Osteoblast (primary cell): ENCODE measurements around the gene WDR83. TPM values are rescaled to one million over a fixed set of nuclear protein-coding genes. Genes with fewer than 3 reads are reported as not detected.
A peak's percentile ranks its signal among the peaks of the same experiment; 100 is the strongest.
"Not testable (repeated sequence)": the region's sequence is repeated elsewhere in the genome, so short reads cannot be mapped to it uniquely, and the experiment has no call there.

Experiments used
- DNase-seq: peaks from one replicate; pipeline ENCODE4 v3.0.0; 2011; ENCODE audit warnings: low spot score, mixed read lengths; ENCODE audit not compliant: insufficient read length; ENCODE audit errors: missing footprints
- H2AFZ ChIP-seq: 2 replicates; pipeline ENCODE4 v1.6.0; 2011; ENCODE audit warnings: mild to moderate bottlenecking, low read length
- H3K27ac ChIP-seq: 2 replicates; pipeline ENCODE4 v1.5.1; 2011; ENCODE audit warnings: mild to moderate bottlenecking, low read depth, low read length, moderate library complexity
- H3K27me3 ChIP-seq: 2 replicates; pipeline ENCODE4 v1.6.0; 2012; ENCODE audit warnings: mild to moderate bottlenecking, control low read depth, inconsistent platforms, low read length, moderate library complexity; ENCODE audit not compliant: insufficient read depth
- H3K36me3 ChIP-seq: 2 replicates; pipeline ENCODE4 v1.5.1; 2011; ENCODE audit warnings: mild to moderate bottlenecking, low read length, control low read depth, moderate library complexity; ENCODE audit not compliant: insufficient read depth
- H3K4me1 ChIP-seq: 2 replicates; pipeline ENCODE4 v1.5.1; 2011; ENCODE audit warnings: mild to moderate bottlenecking, low read length, control low read depth, moderate library complexity; ENCODE audit not compliant: insufficient read depth
- H3K4me2 ChIP-seq: 2 replicates; pipeline ENCODE4 v1.6.0; 2011; ENCODE audit warnings: mild to moderate bottlenecking, low read length; ENCODE audit not compliant: insufficient read depth
- H3K4me3 ChIP-seq: fragments of 200-600 bp; sonication (generic); 3 replicates; pipeline ENCODE4 v1.5.1; 2012; ENCODE audit warnings: mild to moderate bottlenecking, low read length, inconsistent platforms; ENCODE audit not compliant: insufficient read depth
- H3K79me2 ChIP-seq: 2 replicates; pipeline ENCODE4 v1.6.0; 2012; ENCODE audit warnings: mild to moderate bottlenecking, low read length, control low read depth, inconsistent platforms; ENCODE audit not compliant: insufficient read depth
- H3K9me3 ChIP-seq: 2 replicates; pipeline ENCODE4 v1.5.1; 2011; ENCODE audit warnings: low read depth, low read length, control low read depth
- H4K20me1 ChIP-seq: 2 replicates; pipeline ENCODE4 v1.6.0; 2012; ENCODE audit warnings: mild to moderate bottlenecking, low read length, control low read depth; ENCODE audit not compliant: insufficient read depth
- CTCF ChIP-seq: IDR thresholded peaks from 2 replicates; pipeline ENCODE4 v1.5.1; 2011; ENCODE audit warnings: mild to moderate bottlenecking, low read depth, low read length, moderate library complexity; ENCODE audit errors: extremely low read depth
- total RNA-seq: library from RNA; depleted of rRNA; stranded (reverse); fragments of >200 nt; gene quantifications from 2 replicates; pipeline ENCODE4 v1.2.3, GENCODE V29; 2012

WDR83 gene
- total RNA-seq, 1 donor: 8.0 TPM

GRCh38 chr19:12695096-12695495 is 28.5 kb downstream of the WDR83 start:
- Histone ChIP-seq H3K36me3 (peaks cover 24% of the 10 kb centered on the region), H3K4me3 (no peak overlapping the region), H3K4me1 (peaks cover 9% of the 10 kb centered on the region), H3K27ac (no peak overlapping the region), H3K27me3 (no peaks in the 10 kb centered on the region), H4K20me1 (no peaks in the 10 kb centered on the region), H2AFZ (no peak overlapping the region), H3K9me3 (no peaks in the 10 kb centered on the region), H3K4me2 (peak overlapping the region; percentile 88), H3K79me2 (peaks cover 16% of the 10 kb centered on the region)
- peak; percentile 25 for DNase-seq
- no peak for TF ChIP-seq CTCF

GRCh38 chr19:12695514-12695913 is 28.9 kb downstream of the WDR83 start:
- Histone ChIP-seq H3K36me3 (peaks cover 25% of the 10 kb centered on the region), H3K4me3 (peak overlapping the region; percentile 90), H3K27ac (no peak overlapping the region), H3K79me2 (peaks cover 16% of the 10 kb centered on the region), H2AFZ (peak overlapping the region; percentile 20), H3K4me2 (peak overlapping the region; percentile 88), H3K4me1 (peaks cover 9% of the 10 kb centered on the region), H4K20me1 (no peaks in the 10 kb centered on the region), H3K9me3 (no peaks in the 10 kb centered on the region), H3K27me3 (no peaks in the 10 kb centered on the region)
- peak; percentile 60 for DNase-seq
- no peak for TF ChIP-seq CTCF

GRCh38 chr19:12695997-12696365 is 29.4 kb downstream of the WDR83 start:
- Histone ChIP-seq H3K4me1 (peaks cover 9% of the 10 kb centered on the region), H3K4me3 (peak overlapping the region; percentile 90), H3K36me3 (peaks cover 29% of the 10 kb centered on the region), H3K27me3 (no peaks in the 10 kb centered on the region), H3K27ac (peak overlapping the region; percentile 67), H3K79me2 (peaks cover 16% of the 10 kb centered on the region), H2AFZ (peak overlapping the region; percentile 83), H4K20me1 (no peaks in the 10 kb centered on the region), H3K4me2 (peak overlapping the region; percentile 88), H3K9me3 (no peaks in the 10 kb centered on the region)
- DNase-seq: no peak
- no peak for TF ChIP-seq CTCF

GRCh38 chr19:12696366-12697335 is 30.0 kb downstream of the WDR83 start, which contains the start of gene FBXW9:
Gene FBXW9 (minus strand): TSS chr19:12696631. CDS start chr19:12696581, 50 bp downstream.
- peaks cover 36% of the 10 kb centered on the region for H3K36me3 ChIP-seq
- H3K4me3 ChIP-seq: peak within 1 kb of the TSS; percentile 90
- H3K79me2 ChIP-seq: peaks cover 16% of the 10 kb centered on the region
- DNase-seq: peak; percentile 100
- H3K4me1 ChIP-seq: peaks cover 9% of the 10 kb centered on the region
- no peaks in the 10 kb centered on the region for H4K20me1 ChIP-seq
- peak within 1 kb of the TSS; percentile 83 for H2AFZ ChIP-seq
- H3K27ac ChIP-seq: peak within 1 kb of the TSS; percentile 67
- H3K9me3 ChIP-seq: no peaks in the 10 kb centered on the region
- peak within 1 kb of the TSS; percentile 88 for H3K4me2 ChIP-seq
- no peaks in the 10 kb centered on the region for H3K27me3 ChIP-seq
- TF ChIP-seq CTCF: no peak

- H3K79me2 ChIP-seq: peaks cover 16% of the 10 kb centered on the region
- H4K20me1 ChIP-seq, DNase-seq, H3K4me3 ChIP-seq, H3K27ac ChIP-seq, H3K27me3 ChIP-seq, H3K4me1 ChIP-seq, H2AFZ ChIP-seq, H3K4me2 ChIP-seq, H3K9me3 ChIP-seq: not testable (repeated sequence)
- peaks cover 43% of the 10 kb centered on the region for H3K36me3 ChIP-seq
Observed at GRCh38 chr19:12697425-12697824, 30.8 kb downstream of the WDR83 start.
